ENCODE data around the gene HEATR5A.

- no peak for TF ChIP-seq POLR2A (IDR thresholded peaks at IDR 0.05)
- no peak for TF ChIP-seq CTCF (IDR thresholded peaks at IDR 0.05)
These were observed 129.1 kb downstream of the HEATR5A start for GRCh38 chr14:31291210-31291609.

Measured in esophagus squamous epithelium (tissue), 4 donors.